Measurements from ENCODE around the gene SERPINB5. TPM values are rescaled to one million over a fixed set of nuclear protein-coding genes. Genes with fewer than 3 reads are reported as not detected.

Gene SERPINB5
- total RNA-seq, 4 donors from 2014 or later: 298 to 404 (median 337) TPM

Other genes with a start within 250 kb of the SERPINB5 start
- gene BCL2, start 157.2 kb upstream of the SERPINB5 start, total RNA-seq: 10 to 100 TPM; 12.8 to 21.7 (median 18.2) TPM
- 100 to 1,000 TPM in 2 of 4 donors, 10 to 100 TPM in 2; 91.7 to 121 (median 99.3) TPM for gene KDSR, start 109.8 kb upstream of the SERPINB5 start, total RNA-seq
- 10 to 100 TPM; 43.6 to 59.6 (median 52.4) TPM for gene VPS4B, start 54.5 kb upstream of the SERPINB5 start, total RNA-seq
- gene SERPINB12, start 65.4 kb downstream of the SERPINB5 start, total RNA-seq: 100 to 1,000 TPM in 2 of 4 donors, 10 to 100 TPM in 2; 62.8 to 185 (median 112) TPM
- gene SERPINB13, start 110.4 kb downstream of the SERPINB5 start, total RNA-seq: 10 to 100 TPM; 15.2 to 34.2 (median 16.9) TPM
- gene SERPINB4, start 167.3 kb downstream of the SERPINB5 start, total RNA-seq: 1 to 10 TPM in 1 of 4 donors, under 1 TPM in 1, not detected in 2; 0.54 to 1.3 TPM
- 10 to 100 TPM in 3 of 4 donors, 1 to 10 TPM in 1; 7.3 to 66.5 (median 15.8) TPM for gene SERPINB3, start 184.9 kb downstream of the SERPINB5 start, total RNA-seq
- under 1 TPM in 1 of 4 donors, not detected in 3; 0.61 TPM for gene SERPINB11, start 226.0 kb downstream of the SERPINB5 start, total RNA-seq